OCI-LY3 (cell line): ENCODE results near the gene SLC43A2.
A peak's percentile ranks its signal among the peaks of the same experiment; 100 is the strongest.

Experiments
- H2AFZ ChIP-seq: fragments of 200-600, 300-600 bp; shearing (Covaris generic); 2 replicates; pipeline ENCODE4 v1.6.0; 2014; ENCODE audit warnings: antibody characterized with exemption, low read depth, low read length
- H3K27ac ChIP-seq: fragments of 200-600, 300-600 bp; sonication (generic); 2 replicates; pipeline ENCODE4 v1.5.1; 2014; ENCODE audit warnings: mild to moderate bottlenecking, low read length, moderate library complexity, mixed read lengths
- H3K27me3 ChIP-seq: fragments of 200-600, 300-600 bp; sonication (generic); 2 replicates; pipeline ENCODE4 v1.6.1; 2014; ENCODE audit warnings: low read depth, low read length, mixed read lengths
- H3K36me3 ChIP-seq: fragments of 200-600, 300-600 bp; sonication (generic); replicated peaks from 2 replicates; pipeline ENCODE3; 2014; ENCODE audit warnings: low read depth, low read length, mixed read lengths
- H3K4me1 ChIP-seq: fragments of 300-600, 200-600 bp; sonication (generic); 2 replicates; pipeline ENCODE4 v1.6.1; 2014; ENCODE audit warnings: low read length, mixed read lengths
- H3K4me2 ChIP-seq: fragments of 200-600, 300-600 bp; sonication (generic); 2 replicates; pipeline ENCODE4 v1.6.1; 2014; ENCODE audit warnings: low read length, mixed read lengths
- H3K4me3 ChIP-seq: fragments of 300-600, 200-600 bp; sonication (generic); 2 replicates; pipeline ENCODE4 v1.5.1; 2014; ENCODE audit warnings: antibody characterized with exemption, mild to moderate bottlenecking, low read length, moderate library complexity
- H3K79me2 ChIP-seq: fragments of 300-600, 200-600 bp; shearing (Covaris generic); 2 replicates; pipeline ENCODE4 v1.6.1; 2014; ENCODE audit warnings: mild to moderate bottlenecking, low read length, mixed read lengths
- H3K9ac ChIP-seq: fragments of 300-600, 200-600 bp; shearing (Covaris generic); 2 replicates; pipeline ENCODE4 v1.6.0; 2014; ENCODE audit warnings: mild to moderate bottlenecking, low read length, moderate library complexity
- H3K9me3 ChIP-seq: fragments of 200-600, 300-600 bp; shearing (Covaris generic); 2 replicates; pipeline ENCODE4 v1.6.1; 2014; ENCODE audit warnings: low read length, mixed read lengths; ENCODE audit not compliant: insufficient read depth
- H4K20me1 ChIP-seq: fragments of 200-600, 300-600 bp; sonication (generic); 2 replicates; pipeline ENCODE4 v1.6.1; 2016; ENCODE audit warnings: low read length, mixed read lengths; ENCODE audit not compliant: insufficient read depth
- CTCF ChIP-seq: fragments of 200-600, 300-600 bp; sonication (generic); IDR thresholded peaks from 2 replicates; pipeline ENCODE4 v1.5.1; 2014; ENCODE audit warnings: antibody characterized with exemption, low read length, low read depth
- EZH2phosphoT487 ChIP-seq: fragments of 200-600 bp; shearing (Covaris generic); IDR thresholded peaks from 2 replicates; pipeline ENCODE4 v1.6.1; 2018; ENCODE audit warnings: antibody characterized with exemption, mixed run types, low read depth

The SLC43A2 gene

DNA sequence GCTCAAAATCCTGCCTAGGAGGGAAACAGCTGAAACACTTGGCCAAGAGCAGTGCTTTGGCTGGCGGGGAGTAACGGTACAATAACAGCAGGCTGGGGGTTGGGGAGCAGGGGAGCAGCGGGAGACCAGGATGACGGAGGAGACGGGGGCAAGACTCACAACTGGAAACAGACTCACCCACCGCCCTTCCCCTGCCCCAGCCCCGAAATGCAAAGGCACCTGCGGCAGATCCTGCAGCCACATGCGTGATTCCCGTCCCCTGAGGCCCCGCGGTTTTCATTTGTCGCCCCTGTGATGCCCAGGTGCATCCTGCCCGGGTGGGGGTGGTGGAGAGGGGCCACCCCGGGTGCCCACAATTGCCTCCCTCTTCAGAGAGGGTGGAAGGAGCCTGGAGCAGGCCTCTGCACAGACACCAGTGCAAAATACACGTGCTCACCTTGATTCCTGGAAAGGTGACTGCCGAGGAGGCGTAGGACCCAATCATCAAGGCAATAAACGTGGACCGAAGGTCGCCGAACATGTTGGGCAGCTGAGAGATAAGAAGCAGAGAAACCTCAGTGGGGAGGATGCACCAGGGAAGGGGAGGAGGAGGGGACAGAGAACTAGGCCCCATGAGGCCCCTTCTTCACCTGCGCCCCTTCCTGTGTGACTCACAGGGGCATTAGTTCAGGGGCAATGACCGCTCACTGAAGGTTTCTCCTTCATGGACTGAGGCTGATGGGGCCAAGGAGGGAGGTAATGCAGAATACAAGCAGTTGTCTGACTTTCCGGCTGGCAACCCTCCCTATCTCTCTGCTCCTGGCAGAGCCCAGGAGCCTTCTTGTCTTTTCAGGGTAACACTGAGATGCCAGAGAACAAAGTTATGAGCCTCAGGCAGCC is 35.6 kb downstream of the SLC43A2 start:
- H3K79me2 ChIP-seq, result no peaks in the 10 kb centered on the region
- peak overlapping the region; percentile 70 for H3K27ac ChIP-seq
- H3K4me1 ChIP-seq, result peaks cover 44% of the 10 kb centered on the region
- no peaks in the 10 kb centered on the region for H3K36me3 ChIP-seq
- peak overlapping the region; percentile 58 for H3K9ac ChIP-seq
- H3K9me3 ChIP-seq, result no peaks in the 10 kb centered on the region
- TF ChIP-seq EZH2phosphoT487, result no peak
- no peak for TF ChIP-seq CTCF
- no peaks in the 10 kb centered on the region for H4K20me1 ChIP-seq
- H3K27me3 ChIP-seq, result no peaks in the 10 kb centered on the region
- H3K4me3 ChIP-seq, result peak overlapping the region; percentile 65
- H3K4me2 ChIP-seq, result peak overlapping the region; percentile 87
- peak overlapping the region; percentile 52; the same call in 1 of the 2 replicates for H2AFZ ChIP-seq

DNA sequence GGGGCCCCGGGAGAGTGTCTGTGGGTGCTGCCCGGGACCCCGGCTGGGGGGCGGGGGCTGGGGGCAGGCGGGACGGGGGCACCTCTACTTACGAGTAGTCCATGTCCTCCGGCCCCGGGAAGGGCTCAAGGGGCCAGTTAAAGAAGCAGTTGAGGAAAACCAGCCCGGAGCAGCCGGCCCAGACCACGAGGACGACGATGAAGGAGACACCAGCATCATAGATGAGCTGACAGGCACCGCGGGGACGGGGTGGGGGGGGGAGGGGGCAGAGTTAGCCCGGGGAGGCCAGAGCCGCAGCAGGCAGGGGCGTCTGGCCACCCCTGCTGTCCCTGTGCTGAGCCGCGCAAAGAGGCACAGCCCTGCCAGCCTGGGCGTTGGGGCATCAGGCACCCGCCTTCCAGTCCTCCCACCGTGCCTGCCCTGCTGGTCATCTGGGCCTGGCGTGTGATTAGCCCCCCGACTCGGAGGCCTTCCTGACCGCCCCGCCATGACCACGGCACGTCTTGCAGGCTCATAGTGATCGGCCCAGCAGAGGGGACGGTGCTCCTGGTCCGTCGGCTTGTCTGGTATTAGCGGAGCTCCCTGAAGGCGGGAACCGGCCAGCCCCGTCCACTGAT is 37.1 kb downstream of the SLC43A2 start:
- Histone ChIP-seq H4K20me1 (no peaks in the 10 kb centered on the region), H3K4me3 (no peak overlapping the region), H3K79me2 (no peaks in the 10 kb centered on the region), H2AFZ (no peak overlapping the region), H3K4me2 (no peak overlapping the region), H3K27ac (no peak overlapping the region), H3K4me1 (peaks cover 44% of the 10 kb centered on the region), H3K27me3 (no peaks in the 10 kb centered on the region), H3K9me3 (no peaks in the 10 kb centered on the region), H3K36me3 (no peaks in the 10 kb centered on the region), H3K9ac (no peak overlapping the region)
- no peak for TF ChIP-seq CTCF
- TF ChIP-seq EZH2phosphoT487, result no peak

DNA sequence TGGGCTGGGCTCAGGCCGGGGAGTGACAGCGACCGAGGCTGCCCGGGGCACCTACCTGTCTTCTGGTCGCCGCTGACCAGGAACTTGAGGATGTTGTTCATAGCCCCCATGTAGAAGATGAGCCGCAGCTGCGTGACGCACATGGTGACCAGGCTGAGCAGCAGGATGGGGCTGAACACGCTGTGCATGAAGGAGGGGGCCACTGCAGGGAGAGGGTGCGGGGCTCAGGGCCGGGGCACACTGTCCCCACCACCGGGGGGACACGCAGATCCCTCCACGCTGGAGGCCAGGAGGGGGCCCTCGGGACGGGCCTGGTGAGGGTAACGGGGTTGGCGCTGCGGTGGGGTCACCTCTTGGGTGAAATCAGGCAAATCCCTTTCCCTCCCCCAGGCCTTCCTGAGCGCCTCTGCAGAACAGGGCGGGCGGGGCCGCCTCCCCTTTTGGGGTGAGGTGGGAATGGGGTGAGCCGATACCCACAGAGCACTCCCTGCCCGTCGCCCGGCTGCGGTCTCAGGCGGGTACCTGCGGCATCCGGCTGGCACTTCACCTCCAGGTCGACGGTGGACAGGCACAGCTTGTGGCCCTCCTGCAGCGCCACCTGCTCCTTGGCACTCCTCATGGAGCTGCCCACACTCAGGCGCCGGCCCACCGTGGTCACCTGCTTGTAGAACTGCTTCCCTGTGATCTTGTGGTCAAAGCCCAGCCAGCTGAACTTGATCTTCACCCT is 37.7 kb downstream of the SLC43A2 start:
- H3K27ac ChIP-seq, result no peak overlapping the region
- no peaks in the 10 kb centered on the region for H3K27me3 ChIP-seq
- TF ChIP-seq EZH2phosphoT487, result no peak
- TF ChIP-seq CTCF, result no peak
- H2AFZ ChIP-seq, result no peak overlapping the region
- no peaks in the 10 kb centered on the region for H3K36me3 ChIP-seq
- no peaks in the 10 kb centered on the region for H3K9me3 ChIP-seq
- H3K79me2 ChIP-seq, result no peaks in the 10 kb centered on the region
- no peak overlapping the region for H3K9ac ChIP-seq
- no peak overlapping the region for H3K4me3 ChIP-seq
- no peak overlapping the region for H3K4me2 ChIP-seq
- no peaks in the 10 kb centered on the region for H4K20me1 ChIP-seq
- peaks cover 44% of the 10 kb centered on the region for H3K4me1 ChIP-seq
